ENCODE results near the gene HOXC5. TPM values are rescaled to one million over a fixed set of nuclear protein-coding genes. Genes with fewer than 3 reads are reported as not detected.
"Not testable (repeated sequence)": the region's sequence is repeated elsewhere in the genome, so short reads cannot be mapped to it uniquely, and the experiment has no call there.

The HOXC5 gene
- polyA plus RNA-seq, 10 donors: 0.63 to 2.7 (median 1.8) TPM

- DNase-seq: no peak
Observed at GRCh38 chr12:54031480-54031879, 1.4 kb upstream of the HOXC5 start.

GRCh38 chr12:54032086-54032619 is 697 bp upstream of the HOXC5 start:
- DNase-seq: no peak

DNA sequence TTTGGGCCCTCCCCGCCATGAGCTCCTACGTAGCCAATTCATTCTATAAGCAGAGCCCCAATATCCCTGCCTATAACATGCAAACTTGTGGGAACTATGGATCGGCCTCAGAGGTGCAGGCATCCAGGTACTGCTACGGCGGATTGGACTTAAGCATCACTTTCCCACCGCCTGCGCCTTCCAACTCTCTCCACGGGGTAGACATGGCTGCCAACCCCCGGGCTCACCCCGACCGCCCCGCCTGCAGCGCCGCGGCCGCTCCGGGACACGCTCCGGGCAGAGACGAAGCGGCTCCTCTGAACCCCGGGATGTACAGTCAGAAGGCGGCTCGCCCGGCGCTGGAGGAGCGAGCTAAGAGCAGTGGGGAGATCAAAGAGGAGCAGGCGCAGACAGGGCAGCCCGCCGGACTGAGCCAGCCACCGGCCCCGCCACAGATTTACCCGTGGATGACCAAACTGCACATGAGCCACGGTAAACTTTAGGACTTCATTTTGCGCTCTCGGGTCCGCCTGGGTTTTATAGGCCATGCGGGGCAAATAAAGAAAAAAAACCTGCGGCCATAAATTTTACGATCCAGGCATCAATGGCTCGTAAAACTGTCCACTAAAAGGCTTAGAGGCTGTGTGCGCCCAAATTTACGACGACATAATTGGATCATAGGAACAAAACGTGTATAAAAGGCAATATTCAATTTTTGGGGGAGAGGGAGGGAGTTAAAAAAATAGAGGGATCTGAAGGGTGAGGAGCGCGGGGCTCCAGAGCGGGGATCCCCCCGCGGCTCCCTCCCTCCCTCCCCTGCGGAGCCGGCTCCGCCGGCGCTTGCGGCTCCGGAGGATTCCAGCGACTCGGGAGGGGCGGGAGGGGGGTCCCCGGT is 493 bp downstream of the HOXC5 start:
- peak in 1 of 3 donors; percentile 82 for DNase-seq

DNA sequence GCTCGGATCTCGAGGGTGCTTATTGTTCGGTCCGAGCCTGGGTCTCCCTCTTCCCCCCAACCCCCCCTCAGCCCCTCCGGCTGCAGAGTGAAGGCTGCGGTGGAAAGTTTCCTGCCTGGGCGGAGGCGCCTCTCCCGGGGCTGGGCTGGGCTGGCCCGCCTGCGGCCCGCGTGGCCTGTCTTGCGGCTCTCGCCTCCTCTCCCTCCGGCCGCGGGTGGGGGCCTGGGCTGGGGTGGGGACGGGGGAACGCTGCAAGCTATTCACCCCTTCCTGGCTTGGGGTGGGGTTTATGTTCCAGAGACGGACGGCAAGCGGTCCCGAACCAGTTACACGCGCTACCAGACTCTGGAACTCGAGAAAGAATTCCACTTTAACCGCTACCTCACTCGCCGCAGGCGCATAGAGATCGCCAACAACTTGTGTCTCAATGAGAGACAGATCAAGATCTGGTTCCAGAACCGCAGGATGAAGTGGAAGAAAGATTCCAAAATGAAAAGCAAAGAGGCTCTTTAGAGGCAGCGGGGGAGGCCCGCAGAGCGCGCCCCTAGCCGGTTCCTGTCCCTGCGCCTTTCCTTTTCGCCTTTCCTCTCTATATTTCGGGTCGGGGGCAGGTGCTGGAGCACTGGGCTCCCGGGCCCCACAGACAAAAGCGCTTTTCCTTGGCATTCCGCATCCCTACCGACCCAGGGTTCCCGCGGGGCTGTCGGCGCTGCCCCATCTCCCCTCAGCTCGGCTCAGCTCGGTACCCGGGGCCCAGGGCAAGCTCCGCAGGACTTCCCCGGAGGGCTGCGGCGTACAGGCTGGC is 1.3 kb downstream of the HOXC5 start:
- peak in 1 of 3 donors; percentile 80 for DNase-seq

- no peak for DNase-seq
Observed at GRCh38 chr12:54034785-54035310, 2.0 kb downstream of the HOXC5 start.

GRCh38 chr12:54035568-54036264 is 2.9 kb downstream of the HOXC5 start:
- no peak for DNase-seq

DNA sequence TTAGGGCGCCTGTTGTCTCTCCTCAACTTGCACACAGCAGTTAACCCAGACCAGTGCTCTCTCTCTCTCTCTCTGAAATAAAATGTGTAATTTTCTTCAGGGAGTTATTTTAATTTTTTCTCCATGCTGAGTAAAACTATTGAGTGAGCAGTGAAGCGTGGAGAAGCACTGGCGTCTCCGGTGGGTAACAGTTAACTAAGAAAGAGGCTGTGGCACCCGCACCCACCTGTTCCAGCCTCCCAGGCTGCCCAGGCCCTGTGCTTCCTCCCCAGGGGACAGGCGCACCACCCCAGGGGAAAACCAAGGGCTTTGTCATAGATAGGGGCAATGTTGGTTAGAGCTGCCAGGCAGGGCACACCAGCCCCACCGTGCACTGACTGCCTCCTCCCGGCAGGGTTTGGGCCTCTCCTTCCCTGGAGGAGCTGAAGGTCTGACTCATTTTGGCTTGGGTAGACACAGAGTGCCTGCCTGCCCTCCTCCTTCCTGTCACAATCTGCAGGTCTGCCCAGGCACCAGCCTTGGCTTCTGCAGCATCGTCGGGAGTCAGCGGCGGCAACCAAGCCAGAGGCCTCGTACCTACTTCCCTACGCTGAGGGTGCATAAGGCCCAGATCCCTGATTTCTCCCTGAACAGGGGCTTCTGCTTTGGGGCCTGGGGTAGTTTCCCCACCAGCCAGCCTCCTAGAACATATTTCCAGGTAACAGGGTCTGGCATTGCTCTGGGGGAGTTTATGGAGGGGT is 3.9 kb downstream of the HOXC5 start:
- no peak for DNase-seq

GRCh38 chr12:54037360-54038283 is 4.8 kb downstream of the HOXC5 start:
- DNase-seq: peak in 1 of 3 donors; percentile 80

- DNase-seq: peak in 1 of 3 donors; percentile 67
Observed at GRCh38 chr12:54038284-54038870, 5.5 kb downstream of the HOXC5 start.

- peak in 2 of 3 donors; percentile 71 to 88 for DNase-seq
Observed at GRCh38 chr12:54038871-54039414, 6.1 kb downstream of the HOXC5 start.

DNA sequence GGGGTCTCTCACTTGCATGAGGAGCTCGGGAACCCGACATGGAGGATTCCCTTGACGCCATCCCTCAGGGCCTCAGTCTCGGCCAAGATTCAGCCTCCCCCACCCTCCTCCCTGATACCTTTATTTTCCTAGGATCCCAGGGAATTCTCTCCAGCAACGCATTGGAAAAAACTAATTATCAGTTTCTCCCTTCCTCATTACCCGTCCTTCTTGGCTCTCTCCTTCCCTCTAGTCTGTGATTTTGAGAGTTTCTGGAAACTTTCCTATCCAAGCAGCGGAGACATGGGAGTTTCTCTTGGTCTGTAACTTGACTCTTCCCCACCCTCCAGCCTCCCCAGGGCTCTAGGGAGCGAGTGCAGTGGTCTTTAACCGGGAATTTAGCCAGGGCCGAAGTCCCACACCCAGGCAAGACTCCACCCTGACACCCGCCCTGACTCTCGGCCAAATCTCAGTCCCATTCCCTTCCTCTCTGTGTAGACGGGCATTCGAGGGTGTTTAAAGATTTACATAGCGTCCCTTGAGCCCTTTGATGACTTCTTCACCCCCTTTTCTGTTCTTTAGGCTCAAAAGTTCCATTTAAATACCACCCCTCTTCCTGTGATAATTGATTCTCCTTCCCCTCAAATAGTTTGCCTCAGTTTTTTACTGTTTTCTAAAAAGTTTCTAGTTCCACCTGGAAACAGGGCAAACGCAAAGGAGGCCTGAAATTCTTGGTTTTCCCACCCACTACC is 6.7 kb downstream of the HOXC5 start:
- peak; percentile 81 to 95 (median 90) for DNase-seq

DNA sequence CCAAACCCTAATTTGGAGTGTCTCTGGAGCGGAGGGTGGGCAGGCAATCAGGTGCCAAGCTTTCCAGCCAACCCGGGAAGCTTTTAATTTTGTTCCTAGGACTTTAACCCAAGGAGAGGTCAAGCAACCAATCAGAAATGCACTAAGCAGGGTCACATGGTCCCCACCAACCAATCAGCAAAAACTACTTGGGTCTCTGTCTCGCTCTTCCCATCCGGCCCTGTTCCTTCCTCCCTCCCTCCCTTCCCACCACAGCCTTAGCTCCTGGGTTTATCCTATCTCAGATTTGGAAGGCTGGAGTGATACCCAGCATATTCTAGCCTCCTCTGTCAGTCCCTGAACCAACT is 7.3 kb downstream of the HOXC5 start:
- peak in 1 of 3 donors; percentile 83 for DNase-seq

GRCh38 chr12:54040648-54041047 is 7.8 kb downstream of the HOXC5 start:
- no peak for DNase-seq

DNA sequence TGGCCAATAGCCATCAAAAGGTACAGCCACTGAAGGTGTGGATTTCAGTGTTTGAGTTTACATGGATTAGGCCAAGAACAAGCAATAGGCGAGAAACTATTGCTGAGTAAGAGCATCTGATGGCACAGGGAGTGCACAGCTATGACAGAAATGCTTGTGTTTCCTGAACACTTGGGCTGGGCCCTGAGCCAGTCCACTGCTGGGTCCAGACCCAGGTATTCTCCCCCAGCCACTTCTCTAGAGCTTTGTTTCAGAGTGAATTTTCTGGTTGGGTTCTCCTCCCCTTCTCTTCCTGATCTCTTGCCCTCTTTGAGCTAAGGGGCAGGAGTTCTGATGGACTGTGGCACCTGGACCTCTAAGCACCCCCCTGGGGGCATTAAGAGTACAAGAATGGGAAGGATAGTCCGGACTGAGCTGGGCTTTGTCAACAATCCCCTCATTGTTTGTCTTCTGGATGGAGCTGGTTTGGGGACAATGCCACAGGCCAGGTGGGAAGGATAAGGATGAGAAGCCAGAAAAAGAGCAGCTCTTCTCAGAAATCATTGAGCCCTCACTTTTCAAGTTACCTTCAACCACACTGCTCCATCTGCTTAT is 8.3 kb downstream of the HOXC5 start:
- DNase-seq: no peak

DNA sequence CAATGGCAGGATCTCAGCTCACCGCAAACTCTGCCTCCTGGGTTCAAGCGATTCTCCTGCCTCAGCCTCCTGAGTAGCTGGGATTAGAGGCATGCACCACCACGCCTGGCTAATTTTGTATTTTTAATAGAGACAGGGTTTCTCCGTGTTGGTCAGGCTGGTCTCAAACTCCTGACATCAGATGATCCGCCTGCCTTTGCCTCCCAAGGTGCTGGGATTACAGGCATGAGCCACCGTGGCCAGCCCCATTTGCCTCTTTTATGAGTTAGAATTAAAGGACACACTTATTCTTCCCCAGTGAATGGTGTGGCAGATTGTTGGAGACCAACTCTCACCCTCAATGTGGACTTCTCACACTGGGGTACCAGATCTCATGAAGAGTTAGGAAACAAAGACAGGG is 9.2 kb downstream of the HOXC5 start:
- DNase-seq: not testable (repeated sequence)

DNA sequence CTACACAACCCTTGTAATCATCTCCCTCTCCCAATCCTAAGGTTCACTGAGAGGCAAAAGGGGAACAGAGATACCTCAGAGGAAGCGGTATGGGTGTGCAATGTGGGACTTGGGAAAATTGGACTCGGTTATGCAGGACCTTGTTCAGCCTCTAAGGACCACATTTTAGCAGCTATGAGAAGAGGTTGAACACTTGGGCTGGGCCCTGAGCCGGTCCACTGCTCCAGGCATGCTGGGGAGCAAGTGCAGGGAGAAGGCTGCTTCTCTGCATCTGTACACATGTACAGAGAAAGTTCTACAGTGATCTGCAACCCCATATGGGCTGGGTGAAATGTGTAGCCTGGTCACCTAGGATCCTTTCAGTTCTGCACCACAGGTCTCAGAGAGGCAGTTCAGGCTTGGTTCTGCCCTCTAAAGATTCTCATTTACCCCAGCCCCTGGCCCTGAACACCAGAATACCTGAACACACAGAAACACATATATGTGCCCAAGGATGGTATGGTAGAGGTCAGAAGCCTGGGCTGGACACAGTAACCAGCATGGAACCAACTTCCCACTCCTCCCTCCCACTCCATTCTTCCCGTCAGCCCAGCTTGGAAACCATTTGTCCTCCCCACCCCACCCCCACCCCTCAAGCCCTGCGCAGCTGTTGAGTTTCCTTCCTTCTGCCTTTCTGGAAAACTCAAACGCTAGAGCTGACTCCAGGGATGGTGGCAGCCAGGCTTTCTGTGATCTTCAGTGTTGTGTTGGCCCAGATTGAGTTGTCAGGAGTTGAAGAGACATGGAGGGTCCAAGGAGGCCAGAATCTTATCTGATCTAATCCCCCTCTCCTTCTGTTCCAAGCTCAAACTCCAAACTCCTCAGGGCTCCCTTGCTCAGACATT is 10.4 kb downstream of the HOXC5 start:
- DNase-seq: peak in 1 of 3 donors; percentile 90

All from muscle of back (tissue), 11 donors.